Measurements from ENCODE around the gene IFI27.
"Not testable (repeated sequence)": the region's sequence is repeated elsewhere in the genome, so short reads cannot be mapped to it uniquely, and the experiment has no call there.

DNA sequence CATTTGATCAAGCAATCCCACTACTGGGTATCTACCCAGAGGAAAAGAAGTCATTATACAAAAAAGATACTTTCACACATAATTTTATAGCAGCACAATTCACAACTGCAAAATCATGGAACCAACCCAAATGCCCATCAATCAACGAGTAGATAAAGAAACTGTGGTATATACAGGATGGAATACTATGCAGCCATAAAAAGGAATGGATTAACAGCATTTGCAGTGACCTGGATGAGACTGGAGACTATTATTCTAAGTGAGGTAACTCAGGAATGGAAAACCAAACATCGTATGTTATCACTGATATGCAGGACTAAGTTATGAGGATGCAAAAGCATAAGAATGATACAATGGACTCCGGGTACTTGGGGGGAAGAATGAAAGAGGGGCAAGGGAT is 38.5 kb upstream of the IFI27 start:
- TF ChIP-seq YY1 (IDR thresholded peaks at IDR 0.05; ENCODE audit: insufficient read depth, insufficient read length); ZNF274 (IDR thresholded peaks at IDR 0.05; ENCODE audit: low read depth, low read length); SUZ12 (IDR thresholded peaks at IDR 0.05; ENCODE audit: extremely low read depth, insufficient read depth, insufficient read length): not testable (repeated sequence)
